ENCODE measurements around the gene REV3L. TPM values are rescaled to one million over a fixed set of nuclear protein-coding genes. Genes with fewer than 3 reads are reported as not detected.
"Not testable (repeated sequence)": the region's sequence is repeated elsewhere in the genome, so short reads cannot be mapped to it uniquely, and the experiment has no call there.

REV3L gene
- total RNA-seq, 1 donor from 2014 or later: 17.7 TPM

- no peak for ATAC-seq
These were observed 7.0 kb upstream of the REV3L start for GRCh38 chr6:111490067-111490466.

- peak; percentile 42 for ATAC-seq
These were observed 4.6 kb upstream of the REV3L start for GRCh38 chr6:111487661-111488060.

GRCh38 chr6:111486921-111487320, 3.9 kb upstream of the REV3L start:
- ATAC-seq: no peak

- no peak for ATAC-seq
These were observed 3.5 kb upstream of the REV3L start for GRCh38 chr6:111486475-111486874.

- ATAC-seq: no peak
These were observed 2.3 kb upstream of the REV3L start for GRCh38 chr6:111485342-111485741.

- no peak for ATAC-seq
These were observed 1.6 kb upstream of the REV3L start for GRCh38 chr6:111484633-111484930.

GRCh38 chr6:111483736-111484632, 966 bp upstream of the REV3L start:
- ATAC-seq: peak; percentile 87

- ATAC-seq: peak; percentile 8
These were observed 645 bp downstream of the REV3L start for GRCh38 chr6:111482188-111482958.

GRCh38 chr6:111481836-111482187, 1.2 kb downstream of the REV3L start:
- ATAC-seq: no peak

- ATAC-seq: no peak
These were observed 1.8 kb downstream of the REV3L start for GRCh38 chr6:111480988-111481822.

GRCh38 chr6:111478749-111479148, 4.3 kb downstream of the REV3L start:
- no peak for ATAC-seq

- ATAC-seq: no peak
These were observed 4.9 kb downstream of the REV3L start for GRCh38 chr6:111478064-111478476.

GRCh38 chr6:111477481-111477938, 5.5 kb downstream of the REV3L start:
- ATAC-seq: peak; percentile 57

GRCh38 chr6:111476061-111476460, 7.0 kb downstream of the REV3L start:
- not testable (repeated sequence) for ATAC-seq

GRCh38 chr6:111474771-111475170, 8.2 kb downstream of the REV3L start:
- ATAC-seq: no peak

GRCh38 chr6:111474106-111474505, 8.9 kb downstream of the REV3L start:
- peak; percentile 24 for ATAC-seq

- no peak for ATAC-seq
These were observed 10.0 kb downstream of the REV3L start for GRCh38 chr6:111472933-111473435.

- ATAC-seq: no peak
These were observed 11.1 kb downstream of the REV3L start for GRCh38 chr6:111471958-111472357.

GRCh38 chr6:111471533-111471932, 11.5 kb downstream of the REV3L start:
- ATAC-seq: no peak

GRCh38 chr6:111470991-111471390, 12.0 kb downstream of the REV3L start:
- no peak for ATAC-seq

GRCh38 chr6:111469543-111469942, 13.5 kb downstream of the REV3L start:
- ATAC-seq: peak; percentile 53

- no peak for ATAC-seq
These were observed 14.5 kb downstream of the REV3L start for GRCh38 chr6:111468329-111469012.

Data from esophagus mucosa (tissue), 1 donor.